Measurements from ENCODE around the gene SAA1.

SAA1 gene

DNA sequence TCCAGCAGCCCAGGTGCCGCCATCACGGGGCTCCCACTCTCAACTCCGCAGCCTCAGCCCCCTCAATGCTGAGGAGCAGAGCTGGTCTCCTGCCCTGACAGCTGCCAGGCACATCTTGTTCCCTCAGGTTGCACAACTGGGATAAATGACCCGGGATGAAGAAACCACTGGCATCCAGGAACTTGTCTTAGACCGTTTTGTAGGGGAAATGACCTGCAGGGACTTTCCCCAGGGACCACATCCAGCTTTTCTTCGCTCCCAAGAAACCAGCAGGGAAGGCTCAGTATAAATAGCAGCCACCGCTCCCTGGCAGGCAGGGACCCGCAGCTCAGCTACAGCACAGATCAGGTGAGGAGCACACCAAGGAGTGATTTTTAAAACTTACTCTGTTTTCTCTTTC, at the start of gene SAA1:
Gene SAA1, plus strand, starts transcription at position 316 of the 400 bp plus-strand sequence. CDS start 624 bp downstream, outside the sequence.
- Histone ChIP-seq H3K27ac (no peak within 1 kb of the TSS), H3K27me3 (ENCODE audit: insufficient read depth, low read depth, severe bottlenecking) (no peaks in the 10 kb centered on the region), H3K36me3 (no peaks in the 10 kb centered on the region), H3K9me3 (ENCODE audit: severe bottlenecking) (no peaks in the 10 kb centered on the region), H3K4me3 (ENCODE audit: low read depth, low read length) (no peak within 1 kb of the TSS)
- no peak for DNase-seq
- TF ChIP-seq, protein P1, sequence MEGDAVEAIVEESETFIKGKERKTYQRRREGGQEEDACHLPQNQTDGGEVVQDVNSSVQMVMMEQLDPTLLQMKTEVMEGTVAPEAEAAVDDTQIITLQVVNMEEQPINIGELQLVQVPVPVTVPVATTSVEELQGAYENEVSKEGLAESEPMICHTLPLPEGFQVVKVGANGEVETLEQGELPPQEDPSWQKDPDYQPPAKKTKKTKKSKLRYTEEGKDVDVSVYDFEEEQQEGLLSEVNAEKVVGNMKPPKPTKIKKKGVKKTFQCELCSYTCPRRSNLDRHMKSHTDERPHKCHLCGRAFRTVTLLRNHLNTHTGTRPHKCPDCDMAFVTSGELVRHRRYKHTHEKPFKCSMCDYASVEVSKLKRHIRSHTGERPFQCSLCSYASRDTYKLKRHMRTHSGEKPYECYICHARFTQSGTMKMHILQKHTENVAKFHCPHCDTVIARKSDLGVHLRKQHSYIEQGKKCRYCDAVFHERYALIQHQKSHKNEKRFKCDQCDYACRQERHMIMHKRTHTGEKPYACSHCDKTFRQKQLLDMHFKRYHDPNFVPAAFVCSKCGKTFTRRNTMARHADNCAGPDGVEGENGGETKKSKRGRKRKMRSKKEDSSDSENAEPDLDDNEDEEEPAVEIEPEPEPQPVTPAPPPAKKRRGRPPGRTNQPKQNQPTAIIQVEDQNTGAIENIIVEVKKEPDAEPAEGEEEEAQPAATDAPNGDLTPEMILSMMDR (IDR thresholded peaks at IDR 0.05; ENCODE audit: low read depth, low read length) = no peak

DNA sequence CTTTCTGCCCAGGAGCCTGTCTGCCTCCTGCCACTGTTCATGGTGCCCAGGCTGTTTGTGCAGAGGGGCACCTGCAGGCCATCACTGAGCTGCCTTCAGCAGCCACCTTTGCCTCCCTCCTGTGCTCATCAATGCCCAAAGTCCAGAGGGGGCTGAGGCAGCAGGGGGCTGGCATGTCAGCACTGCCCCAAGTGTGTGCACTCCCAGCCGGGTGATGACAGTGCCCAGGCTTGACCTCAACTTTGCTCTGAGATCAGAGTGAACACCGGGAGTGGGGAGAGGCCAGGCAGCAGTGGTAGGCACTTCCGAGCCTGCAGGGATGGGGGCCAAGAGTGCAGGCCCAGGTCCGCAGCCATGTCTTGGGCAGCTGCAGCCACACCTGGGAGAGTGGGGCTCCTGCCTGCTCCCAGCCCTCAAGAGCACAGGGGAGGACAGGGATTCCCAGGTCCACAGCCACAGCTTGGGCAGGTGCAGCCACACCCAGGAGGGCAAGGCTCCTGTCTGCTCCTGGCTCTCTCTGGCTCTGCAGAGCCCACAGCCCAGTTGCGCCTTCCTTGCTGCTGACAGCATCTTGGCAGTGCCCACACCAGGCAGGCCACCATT, 44.7 kb upstream of the SAA1 start:
- H3K4me3 ChIP-seq (ENCODE audit: low read depth, low read length) = no peak overlapping the region
- H3K9me3 ChIP-seq (ENCODE audit: severe bottlenecking) = peaks cover 2% of the 10 kb centered on the region
- no peaks in the 10 kb centered on the region for H3K27me3 ChIP-seq (ENCODE audit: insufficient read depth, low read depth, severe bottlenecking)
- DNase-seq = no peak
- H3K27ac ChIP-seq = no peak overlapping the region
- TF ChIP-seq, protein P1 (IDR thresholded peaks at IDR 0.05; ENCODE audit: low read depth, low read length) = no peak
- H3K36me3 ChIP-seq = no peaks in the 10 kb centered on the region

DNA sequence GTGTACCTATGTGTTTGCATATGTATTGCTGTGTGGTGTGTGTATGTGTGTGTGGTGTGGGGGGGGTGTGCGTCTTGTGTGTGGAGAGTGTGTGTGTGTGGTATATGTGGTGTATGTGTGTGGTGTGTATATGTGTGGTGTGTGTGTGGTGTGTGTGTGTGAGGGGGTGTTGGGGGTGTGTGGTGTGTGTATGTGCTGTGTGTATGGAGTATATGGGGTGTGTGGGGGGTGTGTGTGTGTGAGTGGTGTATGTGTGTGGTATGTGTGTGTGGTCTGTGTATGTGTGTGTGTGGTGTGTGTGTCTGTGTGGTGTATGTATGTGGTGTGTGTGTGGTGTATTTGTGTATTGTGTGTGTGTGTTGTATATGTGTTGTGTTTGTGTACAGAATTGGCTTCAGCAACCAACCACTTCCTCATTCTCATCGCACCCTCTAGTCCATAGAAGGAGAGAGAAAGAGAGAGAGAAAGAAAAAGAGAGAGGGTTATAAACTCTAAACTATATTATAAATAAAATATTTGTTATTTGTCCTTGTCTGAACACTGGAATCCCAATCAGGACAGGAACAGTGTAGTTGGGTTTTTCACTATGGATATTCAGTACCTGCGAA, 43.1 kb upstream of the SAA1 start:
- no peak overlapping the region for H3K27ac ChIP-seq
- TF ChIP-seq, protein P1 (IDR thresholded peaks at IDR 0.05; ENCODE audit: low read depth, low read length) = no peak

DNA sequence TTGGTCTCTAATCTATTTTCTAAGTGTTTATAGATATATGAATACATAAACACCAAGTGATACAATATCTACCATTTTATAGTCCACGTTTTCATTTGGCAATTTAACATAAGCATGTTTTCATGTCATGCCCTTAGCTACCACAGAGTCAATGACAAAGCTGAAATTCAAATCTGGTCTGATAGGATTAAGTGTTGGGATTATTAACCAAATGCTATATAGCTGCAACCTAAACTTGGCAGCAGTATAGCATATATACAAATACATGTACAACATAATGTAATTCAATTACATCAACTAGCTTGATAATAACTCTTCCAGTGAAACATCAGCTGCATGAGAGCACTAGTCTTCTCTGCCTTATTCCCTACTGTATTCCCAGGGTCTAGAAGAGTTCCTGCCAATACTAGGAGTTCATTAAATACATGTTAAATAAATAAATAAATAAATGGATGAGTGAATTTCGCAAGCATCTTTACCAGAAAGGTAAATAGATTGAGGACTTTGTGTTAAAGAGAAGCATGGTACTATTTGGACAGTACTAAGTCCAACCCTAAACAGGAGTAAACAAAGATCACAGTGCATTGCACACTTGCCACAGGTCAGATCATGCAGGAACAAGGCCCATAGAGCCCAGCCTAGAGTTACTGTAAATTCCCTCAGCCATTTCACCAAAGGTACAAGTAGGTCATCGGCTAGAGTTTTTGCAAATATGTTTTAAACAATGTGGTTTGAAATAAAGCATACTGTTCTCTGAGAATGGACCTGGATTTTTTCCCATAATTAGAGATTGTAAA, 42.3 kb upstream of the SAA1 start:
- Histone ChIP-seq H3K27me3 (ENCODE audit: insufficient read depth, low read depth, severe bottlenecking) (no peaks in the 10 kb centered on the region), H3K4me3 (ENCODE audit: low read depth, low read length) (no peak overlapping the region), H3K36me3 (no peaks in the 10 kb centered on the region), H3K27ac (no peak overlapping the region), H3K9me3 (ENCODE audit: severe bottlenecking) (peaks cover 4% of the 10 kb centered on the region)
- no peak for DNase-seq
- TF ChIP-seq, protein P1 (IDR thresholded peaks at IDR 0.05; ENCODE audit: low read depth, low read length) = no peak

More for the DNA sequence above, 43.1 kb upstream of the SAA1 start:
- H3K9me3 ChIP-seq (ENCODE audit: severe bottlenecking) = peaks cover 4% of the 10 kb centered on the region
- DNase-seq = no peak
- no peaks in the 10 kb centered on the region for H3K36me3 ChIP-seq
- H3K4me3 ChIP-seq (ENCODE audit: low read depth, low read length) = no peak overlapping the region
- H3K27me3 ChIP-seq (ENCODE audit: insufficient read depth, low read depth, severe bottlenecking) = no peaks in the 10 kb centered on the region

DNA sequence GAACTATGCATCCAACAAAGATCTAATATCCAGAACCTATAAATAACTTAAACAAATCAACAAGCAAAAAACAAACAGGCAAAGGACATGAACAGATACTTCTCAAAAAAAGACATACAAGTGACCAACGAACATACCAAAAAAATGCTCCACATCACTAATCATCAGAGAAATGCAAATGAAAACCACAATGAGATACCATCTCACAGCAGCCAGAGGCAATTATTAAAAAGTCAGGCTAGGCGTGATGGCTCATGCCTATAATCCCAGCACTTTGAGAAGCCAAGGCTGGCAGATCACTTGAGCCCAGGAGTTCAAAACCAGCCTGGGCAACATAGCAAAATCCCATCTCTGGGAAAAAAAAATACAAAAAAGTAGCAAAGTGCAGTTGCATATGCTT, 40.2 kb upstream of the SAA1 start:
- Histone ChIP-seq H3K4me3 (ENCODE audit: low read depth, low read length) (no peak overlapping the region), H3K36me3 (no peaks in the 10 kb centered on the region), H3K27me3 (ENCODE audit: insufficient read depth, low read depth, severe bottlenecking) (no peaks in the 10 kb centered on the region), H3K27ac (no peak overlapping the region), H3K9me3 (ENCODE audit: severe bottlenecking) (peaks cover 4% of the 10 kb centered on the region)
- TF ChIP-seq, protein P1 (IDR thresholded peaks at IDR 0.05; ENCODE audit: low read depth, low read length) = no peak
- no peak for DNase-seq
